ENCODE measurements around the gene CCDC9B. TPM values are rescaled to one million over a fixed set of nuclear protein-coding genes. Genes with fewer than 3 reads are reported as not detected.

CCDC9B gene
- total and polyA plus RNA-seq, 11 donors = 38.0 to 165 (median 119) TPM

- Histone ChIP-seq H3K27ac (peak overlapping the region in 7 of 12 donors; percentile 17 to 75 (median 57)), H3K9me3 (peaks cover 0 to 13% (median 0%) of the 10 kb centered on the region in 12 donors), H3K27me3 (no peaks in the 10 kb centered on the region), H3K4me1 (peaks cover 0 to 51% (median 15%) of the 10 kb centered on the region in 12 donors), H3K4me3 (no peak overlapping the region), H3K36me3 (peaks cover 0 to 85% (median 0%) of the 10 kb centered on the region in 9 donors)
- TF ChIP-seq POLR2A (IDR thresholded peaks at IDR 0.05) = no peak
- TF ChIP-seq CTCF (IDR thresholded peaks at IDR 0.05) = no peak
- intact Hi-C loops (cut with DNase I) = no loop called here
- 55 to 62% (median 60%) methylated on average over 5 of the region's 5 CpGs for WGBS, 4 donors
- DNase-seq (peak in 2 of 5 donors; percentile 24 to 33), ATAC-seq (peak in 2 of 4 donors; percentile 1 to 2)
Measured at GRCh38 chr15:40296561-40297230, 44.0 kb downstream of the CCDC9B start.

- H3K36me3 ChIP-seq = peaks cover 0 to 85% (median 0%) of the 10 kb centered on the region in 9 donors
- no peaks in the 10 kb centered on the region for H3K27me3 ChIP-seq
- H3K27ac ChIP-seq = peak overlapping the region in 8 of 12 donors; percentile 17 to 75 (median 52)
- ATAC-seq = peak; percentile 94 to 98 (median 96)
- DNase-seq = peak; percentile 76 to 91 (median 84)
- intact Hi-C loops (cut with DNase I) = no loop called here
- no peak for TF ChIP-seq POLR2A (IDR thresholded peaks at IDR 0.05)
- TF ChIP-seq CTCF (IDR thresholded peaks at IDR 0.05) = no peak
- WGBS, 4 donors = 35 to 44% (median 39%) methylated on average over 10 to 12 of the region's 12 CpGs
- no peak overlapping the region for H3K4me3 ChIP-seq
- H3K4me1 ChIP-seq = peaks cover 0 to 51% (median 18%) of the 10 kb centered on the region in 12 donors
- peaks cover 0 to 13% (median 0%) of the 10 kb centered on the region in 12 donors for H3K9me3 ChIP-seq
Measured at GRCh38 chr15:40295877-40296560, 44.7 kb downstream of the CCDC9B start.

GRCh38 chr15:40295297-40295696, 45.4 kb downstream of the CCDC9B start:
- ATAC-seq = peak in 1 of 4 donors; percentile 1
- H3K4me1 ChIP-seq = peaks cover 0 to 56% (median 19%) of the 10 kb centered on the region in 12 donors
- H3K9me3 ChIP-seq = peaks cover 0 to 9% (median 0%) of the 10 kb centered on the region in 12 donors
- intact Hi-C loops (cut with DNase I) = no loop called here
- TF ChIP-seq POLR2A (IDR thresholded peaks at IDR 0.05) = no peak
- no peak for TF ChIP-seq CTCF (IDR thresholded peaks at IDR 0.05)
- no peaks in the 10 kb centered on the region for H3K27me3 ChIP-seq
- H3K4me3 ChIP-seq = no peak overlapping the region
- DNase-seq = peak in 2 of 5 donors; percentile 10 to 19
- WGBS, 4 donors = 52 to 59% (median 55%) methylated on average over 1 of the region's 1 CpG
- peaks cover 0 to 81% (median 0%) of the 10 kb centered on the region in 9 donors for H3K36me3 ChIP-seq
- peak overlapping the region in 2 of 12 donors; percentile 19 to 46 for H3K27ac ChIP-seq
